Neural cell (in vitro differentiated cells): Measurements from ENCODE around the gene ADAR. TPM values are rescaled to one million over a fixed set of nuclear protein-coding genes. Genes with fewer than 3 reads are reported as not detected.

Source experiments
- H2AFZ ChIP-seq: fragments of 200-600, 300-800 bp; sonication (generic), shearing (Covaris generic); 2 replicates; pipeline ENCODE4 v1.6.0; 2014; ENCODE audit warnings: low read depth, mild to moderate bottlenecking, antibody characterized with exemption, low read length, moderate library complexity
- H3F3A ChIP-seq: fragments of 200-600 bp; shearing (Covaris generic); 2 replicates; pipeline ENCODE4 v1.6.1; 2016; ENCODE audit warnings: mild to moderate bottlenecking, moderate library complexity, mixed read lengths, antibody characterized with exemption, low read length; ENCODE audit not compliant: insufficient read depth, poor library complexity, severe bottlenecking
- H3K27ac ChIP-seq: fragments of 200-600, 300-800 bp; sonication (generic), shearing (Covaris generic); 2 replicates; pipeline ENCODE4 v1.5.1; 2014; ENCODE audit warnings: mild to moderate bottlenecking, low read length, moderate library complexity
- H3K27me3 ChIP-seq: fragments of 300-800, 200-600 bp; sonication (generic), shearing (Covaris generic); 2 replicates; pipeline ENCODE4 v1.6.0; 2014; ENCODE audit warnings: mild to moderate bottlenecking, low read depth, low read length, moderate library complexity; ENCODE audit not compliant: insufficient read depth
- H3K36me3 ChIP-seq: fragments of 300-800, 200-600 bp; sonication (generic), shearing (Covaris generic); 2 replicates; pipeline ENCODE4 v1.5.1; 2014; ENCODE audit warnings: mild to moderate bottlenecking, antibody characterized with exemption, low read length, moderate library complexity; ENCODE audit not compliant: insufficient read depth
- H3K4me2 ChIP-seq: fragments of 300-800, 200-600 bp; sonication (generic), shearing (Covaris generic); 2 replicates; pipeline ENCODE4 v1.6.0; 2014; ENCODE audit warnings: mild to moderate bottlenecking, low read length
- H3K4me3 ChIP-seq: fragments of 300-800, 200-600 bp; sonication (generic), shearing (Covaris generic); 2 replicates; pipeline ENCODE4 v1.5.1; 2014; ENCODE audit warnings: mild to moderate bottlenecking, low read length, moderate library complexity
- H3K79me2 ChIP-seq: fragments of 200-600 bp; shearing (Covaris generic); replicated peaks from 2 replicates; pipeline ENCODE4 v1.6.0; 2014; ENCODE audit warnings: mild to moderate bottlenecking, low read length, moderate library complexity; ENCODE audit not compliant: insufficient read depth
- H3K9ac ChIP-seq: fragments of 300-800, 200-600 bp; sonication (generic), shearing (Covaris generic); 2 replicates; pipeline ENCODE4 v1.6.1; 2016; ENCODE audit warnings: mild to moderate bottlenecking, low read length, mixed read lengths
- H3K9me2 ChIP-seq: fragments of 200-600 bp; shearing (Covaris generic); 2 replicates; pipeline ENCODE4 v1.6.1; 2016; ENCODE audit warnings: mild to moderate bottlenecking, low read length, mixed read lengths; ENCODE audit not compliant: insufficient read depth
- H3K9me3 ChIP-seq: fragments of 200-600, 300-800 bp; sonication (generic), shearing (Covaris generic); 2 replicates; pipeline ENCODE4 v1.6.1; 2016; ENCODE audit warnings: mild to moderate bottlenecking, mixed run types, low read length, moderate library complexity, mixed read lengths
- H4K20me1 ChIP-seq: fragments of 200-600 bp; shearing (Covaris generic); 2 replicates; pipeline ENCODE4 v1.6.1; 2016; ENCODE audit warnings: mild to moderate bottlenecking, mixed run types; ENCODE audit not compliant: insufficient read depth
- CTCF ChIP-seq: fragments of 450-650 bp; IDR thresholded peaks from 2 replicates; pipeline ENCODE4 v1.5.1; 2014; ENCODE audit warnings: antibody characterized with exemption, mild to moderate bottlenecking, moderate library complexity; ENCODE audit not compliant: poor library complexity, severe bottlenecking
- EP300 ChIP-seq: fragments of 450-650 bp; conservative IDR thresholded peaks from 2 replicates; pipeline ENCODE4 v1.6.1; 2014; ENCODE audit warnings: antibody characterized with exemption, mild to moderate bottlenecking, moderate library complexity; ENCODE audit not compliant: poor library complexity, severe bottlenecking
- EZH2 ChIP-seq: fragments of 200-600, 300-800 bp; shearing (Covaris generic), sonication (generic); IDR thresholded peaks from 2 replicates; pipeline ENCODE4 v1.6.1; 2014; ENCODE audit warnings: antibody characterized with exemption, low read length, borderline replicate concordance, mild to moderate bottlenecking; ENCODE audit not compliant: insufficient read depth, poor library complexity, severe bottlenecking
- MXI1 ChIP-seq: fragments of 450-650 bp; conservative IDR thresholded peaks from 2 replicates; pipeline ENCODE4 v1.6.1; 2014; ENCODE audit warnings: antibody characterized with exemption, mild to moderate bottlenecking; ENCODE audit not compliant: poor library complexity, severe bottlenecking
- POLR2AphosphoS5 ChIP-seq: IDR thresholded peaks from 2 replicates; pipeline ENCODE4 v1.6.1; 2012
- RAD21 ChIP-seq: fragments of 450-650 bp; conservative IDR thresholded peaks from 2 replicates; pipeline ENCODE4 v1.6.1; 2014; ENCODE audit warnings: antibody characterized with exemption, mild to moderate bottlenecking, moderate library complexity
- REST ChIP-seq: IDR thresholded peaks from 2 replicates; pipeline ENCODE4 v1.6.1; 2012; ENCODE audit warnings: borderline replicate concordance
- SMC3 ChIP-seq: fragments of 450-650 bp; conservative IDR thresholded peaks from 2 replicates; pipeline ENCODE4 v1.6.1; 2014; ENCODE audit warnings: antibody characterized with exemption, mild to moderate bottlenecking, moderate library complexity; ENCODE audit not compliant: poor library complexity
- TAF1 ChIP-seq: IDR thresholded peaks from 2 replicates; pipeline ENCODE4 v1.6.1; 2012; ENCODE audit warnings: low read depth
- polyA plus RNA-seq: library from polyadenylated mRNA; depleted of rRNA; stranded (reverse); fragments of >200 nt; gene quantifications from 2 replicates; pipeline ENCODE4 v1.2.3, GENCODE V29; 2014

The ADAR gene
- polyA plus RNA-seq, 1 donor from 2014 or later = 51.4 TPM

GRCh38 chr1:154575951-154576566 is 31.9 kb downstream of the ADAR start:
- H3K27ac ChIP-seq = no peak overlapping the region

GRCh38 chr1:154575147-154575927 is 32.6 kb downstream of the ADAR start:
- no peaks in the 10 kb centered on the region for H3K9me3 ChIP-seq

More at GRCh38 chr1:154575951-154576566, 31.9 kb downstream of the ADAR start:
- no peaks in the 10 kb centered on the region for H3F3A ChIP-seq
- H4K20me1 ChIP-seq = no peaks in the 10 kb centered on the region
- no peak overlapping the region for H2AFZ ChIP-seq
- H3K36me3 ChIP-seq = no peaks in the 10 kb centered on the region
- H3K9me2 ChIP-seq = no peaks in the 10 kb centered on the region
- H3K4me3 ChIP-seq = no peak overlapping the region
- no peaks in the 10 kb centered on the region for H3K79me2 ChIP-seq
- no peak overlapping the region for H3K9ac ChIP-seq
- H3K4me2 ChIP-seq = no peak overlapping the region
- no peaks in the 10 kb centered on the region for H3K27me3 ChIP-seq
- TF ChIP-seq EZH2 (no peak), SMC3 (no peak), RAD21 (no peak), POLR2AphosphoS5 (no peak), CTCF (no peak), TAF1 (no peak), EP300 (no peak), MXI1 (no peak)
- H3K9me3 ChIP-seq = no peaks in the 10 kb centered on the region

More at GRCh38 chr1:154575147-154575927, 32.6 kb downstream of the ADAR start:
- Histone ChIP-seq H3K9me2 (no peaks in the 10 kb centered on the region), H3K36me3 (no peaks in the 10 kb centered on the region), H3K27ac (no peak overlapping the region), H3K4me2 (no peak overlapping the region), H4K20me1 (no peaks in the 10 kb centered on the region), H3K27me3 (no peaks in the 10 kb centered on the region), H3K4me3 (no peak overlapping the region), H2AFZ (no peak overlapping the region), H3K79me2 (no peaks in the 10 kb centered on the region), H3F3A (no peaks in the 10 kb centered on the region), H3K9ac (no peak overlapping the region)
- TF ChIP-seq EP300 (no peak), CTCF (no peak), MXI1 (no peak), RAD21 (no peak), TAF1 (no peak), POLR2AphosphoS5 (no peak), EZH2 (no peak), REST (no peak), SMC3 (no peak)
